HepG2 (cell line): ENCODE measurements around the gene ARL8B. TPM values are rescaled to one million over a fixed set of nuclear protein-coding genes. Genes with fewer than 3 reads are reported as not detected.

Source experiments
- ATAC-seq: fragments of 200-7000 bp; cut with Tn5 transposase; 3 replicates; pipeline ENCODE4 v1.9.1; 2020; ENCODE audit warnings: mild to moderate bottlenecking, moderate library complexity
- BruUV-seq: library from RNA; stranded (reverse); fragments of 400-500 nt; replicated peaks from 2 replicates; lab custom pipeline; 2021; lab: Mats Ljungman, UMichigan
- CTCF ChIA-PET: fragments of 300-600 bp; formaldehyde crosslinking; extraction: SDS; loops from one replicate; lab custom pipeline; 2021; ENCODE audit warnings: low total read pairs, inconsistent platforms, low intra/inter-chr PET ratio; lab: Yijun Ruan, JAX
- POLR2A ChIA-PET: fragments of 350-600 bp; sonication (Branson Sonifier 250); formaldehyde crosslinking; loops from one replicate; lab custom pipeline; 2020; ENCODE audit warnings: antibody characterized with exemption, inconsistent platforms; lab: Yijun Ruan, JAX
- DNase-seq: peaks from one replicate; pipeline ENCODE4 v3.0.0-alpha.2; 2015; ENCODE audit warnings: low spot score
- FAIRE-seq: peaks from 3 replicates; lab custom pipeline; 2011; peaks lifted over from hg19 to GRCh38; lab: Jason Lieb, UNC
- H2AFZ ChIP-seq: one replicate; pipeline ENCODE4 v1.6.1; 2011; ENCODE audit warnings: low read length, inconsistent platforms
- H3K27ac ChIP-seq: fragments of 300-600 bp; 3 replicates; pipeline ENCODE4 v1.8.0; 2011; ENCODE audit warnings: mixed run types, mild to moderate bottlenecking, mixed read lengths, low read length, inconsistent platforms; ENCODE audit not compliant: insufficient read depth; ENCODE audit errors: extremely low read length
- H3K27me3 ChIP-seq, 2 experiments: fragments of 200-600 bp in 1 of 2; 2 replicates in 1 of 2; 3 replicates in 1 of 2; pipeline versions ENCODE4 v1.6.0 to v1.8.0; 2011; ENCODE audit warnings: low read length in 2 of 2, mild to moderate bottlenecking in 2 of 2, moderate library complexity in 2 of 2, inconsistent platforms in 1 of 2; ENCODE audit not compliant: insufficient read depth in 2 of 2, control insufficient read depth in 1 of 2
- H3K36me3 ChIP-seq, 2 experiments: fragments of 200-600 bp in 1 of 2; replicated peaks in 1 of 2; 2 replicates in 1 of 2; 3 replicates in 1 of 2; pipeline versions ENCODE4 v1.5.1 to v1.8.0; 2011; ENCODE audit warnings: low read length in 2 of 2, inconsistent platforms in 1 of 2; ENCODE audit not compliant: insufficient read depth in 2 of 2, control insufficient read depth in 1 of 2
- H3K4me1 ChIP-seq: 2 replicates; pipeline ENCODE4 v1.5.1; 2012; ENCODE audit warnings: low read length, inconsistent platforms; ENCODE audit not compliant: insufficient read depth
- H3K4me2 ChIP-seq: 2 replicates; pipeline ENCODE4 v1.6.0; 2011; ENCODE audit warnings: low read depth, low read length, inconsistent platforms
- H3K4me3 ChIP-seq, 3 experiments: fragments of 200-600 bp in 1 of 3; sonication (generic), shearing (Covaris generic) in 1 of 3; replicated peaks in 1 of 3; 2 replicates each; pipeline ENCODE4 v1.5.1; 2011 to 2016; ENCODE audit warnings: low read length in 3 of 3, inconsistent platforms in 2 of 3, low read depth in 2 of 3, mild to moderate bottlenecking in 2 of 3, control low read depth in 1 of 3, mixed read lengths in 1 of 3; ENCODE audit not compliant: insufficient read depth in 1 of 3
- H3K79me2 ChIP-seq: one replicate; pipeline ENCODE4 v1.6.1; 2011; ENCODE audit warnings: low read length, inconsistent platforms; ENCODE audit not compliant: insufficient read depth
- H3K9ac ChIP-seq: 2 replicates; pipeline ENCODE4 v1.6.0; 2011; ENCODE audit warnings: mild to moderate bottlenecking, low read depth, low read length, inconsistent platforms; ENCODE audit not compliant: insufficient read depth
- H3K9me3 ChIP-seq: 2 replicates; pipeline ENCODE4 v1.5.1; 2012; ENCODE audit warnings: mild to moderate bottlenecking, low read length
- H4K20me1 ChIP-seq: 2 replicates; pipeline ENCODE4 v1.6.0; 2011; ENCODE audit warnings: inconsistent platforms, mild to moderate bottlenecking, low read length, moderate library complexity; ENCODE audit not compliant: insufficient read depth
- MTA1 ChIP-seq: sonication (generic); formaldehyde crosslinking; IDR thresholded peaks from 2 replicates; pipeline ENCODE4 v1.4.0; 2020; ENCODE audit warnings: missing genetic modification reagents, mild to moderate bottlenecking, borderline replicate concordance
- MTF1 ChIP-seq: sonication (generic); formaldehyde crosslinking; IDR thresholded peaks from 2 replicates; pipeline ENCODE4 v1.5.0; 2020; ENCODE audit warnings: missing genetic modification reagents
- TEAD3 ChIP-seq: optimal IDR thresholded peaks from 2 replicates; pipeline ENCODE3; 2016; ENCODE audit warnings: borderline replicate concordance
- THYN1 ChIP-seq: sonication (generic); formaldehyde crosslinking; IDR thresholded peaks from 2 replicates; pipeline ENCODE4 v1.8.1; 2023; ENCODE audit warnings: low read depth, mild to moderate bottlenecking, moderate library complexity, missing genetic modification reagents, borderline replicate concordance
- ZNF180 ChIP-seq: sonication (generic); formaldehyde crosslinking; IDR thresholded peaks from 2 replicates; pipeline ENCODE4 v1.4.0; 2020; ENCODE audit warnings: low read depth, missing genetic modification reagents, borderline replicate concordance
- ZNF205 ChIP-seq: IDR thresholded peaks from 2 replicates; pipeline ENCODE4 v1.6.1; 2018; ENCODE audit warnings: missing biosample characterization, missing genetic modification reagents
- ZNF891 ChIP-seq: sonication (generic); formaldehyde crosslinking; IDR thresholded peaks from 2 replicates; pipeline ENCODE4 v1.5.0; 2020; ENCODE audit warnings: mild to moderate bottlenecking, missing genetic modification reagents
- WGBS: methylation state at CpG from one replicate; pipeline ENCODE4 v1.1.6; 2017; ENCODE audit warnings: low lambda C conversion rate; 5-methylcytosine and 5-hydroxymethylcytosine counted together
- in situ Hi-C: cut with HindIII; loops from 2 replicates; pipeline ENCODE4 v1.10.0; 2017; ENCODE audit warnings: low pct_unique_long_range_greater_than_20kb; ENCODE audit not compliant: extremely low pct_ligation_motif_present
- intact Hi-C: fragments of 100-400 bp; cut with micrococcal nuclease; formaldehyde crosslinking; loops from one replicate; pipeline ENCODE4 v1.10.0; 2022; ENCODE audit not compliant: unreplicated experiment
- polyA plus RNA-seq, 8 experiments: library from polyadenylated mRNA; depleted of rRNA in 3 of 8; stranded (reverse) in 7 of 8; unstranded in 1 of 8; fragments of >200 nt; fragmentation: Illumina TruSeq in 4 of 8; extraction: Trizol in 4 of 8; gene quantifications; 2 replicates each; pipeline versions ENCODE4 v1.2.1 to v1.2.3, GENCODE V29; 2011 to 2016; ENCODE audit warnings: low read depth in 4 of 8, missing spikeins in 1 of 8, mixed read lengths in 1 of 8; ENCODE audit not compliant: insufficient read depth in 1 of 8
- total RNA-seq, 5 experiments: library from RNA; depleted of rRNA; stranded (reverse); fragments of >200 nt; fragmentation: Illumina TruSeq; extraction: Trizol; gene quantifications; 2 replicates each; pipeline ENCODE4 v1.2.3, GENCODE V29; 2016; ENCODE audit warnings: low read depth in 1 of 5
- TF ChIP-seq, protein P1 (sequence below): sonication (generic); formaldehyde crosslinking; IDR thresholded peaks from 2 replicates; pipeline ENCODE4 v1.4.0; 2020; ENCODE audit warnings: mild to moderate bottlenecking, missing genetic modification reagents
- TF ChIP-seq, protein P2 (sequence below): sonication (generic); formaldehyde crosslinking; IDR thresholded peaks from 2 replicates; pipeline ENCODE4 v1.4.0; 2020; ENCODE audit warnings: low read depth, mild to moderate bottlenecking, missing genetic modification reagents
- TF ChIP-seq, protein P3 (sequence below): sonication (generic); formaldehyde crosslinking; IDR thresholded peaks from 2 replicates; pipeline ENCODE4 v1.9.0; 2022; ENCODE audit warnings: missing genetic modification reagents, mild to moderate bottlenecking, borderline replicate concordance

Gene ARL8B
- total and polyA plus RNA-seq, 2 of the 13 experiments (the other 11 are each of a cell fraction or from before 2014, with no cell fraction given) = 23.5 to 30.4 TPM

DNA sequence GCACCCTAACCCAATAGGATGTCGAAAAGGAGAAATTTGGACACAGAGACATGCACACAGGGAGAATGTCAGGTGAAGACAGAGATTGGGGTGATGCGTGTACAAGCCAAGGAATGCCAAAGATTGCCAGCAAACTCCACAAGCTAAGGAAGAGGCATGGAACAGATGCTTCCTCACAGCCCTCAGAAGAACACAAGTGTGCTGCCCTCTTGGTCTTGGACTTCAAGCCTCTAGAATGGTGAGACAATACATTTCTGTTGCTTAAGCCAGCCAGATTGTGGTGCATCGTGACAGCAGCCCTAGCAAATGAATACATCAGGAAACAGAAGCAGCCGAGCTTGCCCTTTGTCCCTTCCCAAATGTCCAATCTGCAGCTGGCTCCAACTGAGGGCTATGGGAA is 23.7 kb upstream of the ARL8B start:
- no peak for ATAC-seq
- no peak for FAIRE-seq
- Histone ChIP-seq H3K27me3 (no peaks in the 10 kb centered on the region; a peak in 1 of 5 replicates), H3K9me3 (no peaks in the 10 kb centered on the region), H3K4me1 (no peaks in the 10 kb centered on the region), H3K9ac (no peak overlapping the region), H3K36me3 (no peaks in the 10 kb centered on the region), H3K4me3 (no peak overlapping the region), H3K27ac (no peak overlapping the region), H4K20me1 (no peaks in the 10 kb centered on the region), H3K79me2 (no peaks in the 10 kb centered on the region), H2AFZ (no peak overlapping the region), H3K4me2 (no peak overlapping the region)
- WGBS = 19% methylated on average over 4 of the region's 4 CpGs
- no peak for DNase-seq
- CTCF ChIA-PET = no interaction called here
- in situ Hi-C loops = no loop called here
- BruUV-seq = no TSS peak
- intact Hi-C loops = no loop called here
- POLR2A ChIA-PET = no interaction called here
- TF ChIP-seq MTF1 (CRISPR knock-in tag) (no peak), TEAD3 (CRISPR knock-in tag) (no peak), ZNF891 (no peak), ZNF205 (CRISPR knock-in tag) (no peak), MTA1 (no peak), THYN1 (CRISPR knock-in tag) (no peak), ZNF180 (no peak)
- TF ChIP-seq, protein P1, sequence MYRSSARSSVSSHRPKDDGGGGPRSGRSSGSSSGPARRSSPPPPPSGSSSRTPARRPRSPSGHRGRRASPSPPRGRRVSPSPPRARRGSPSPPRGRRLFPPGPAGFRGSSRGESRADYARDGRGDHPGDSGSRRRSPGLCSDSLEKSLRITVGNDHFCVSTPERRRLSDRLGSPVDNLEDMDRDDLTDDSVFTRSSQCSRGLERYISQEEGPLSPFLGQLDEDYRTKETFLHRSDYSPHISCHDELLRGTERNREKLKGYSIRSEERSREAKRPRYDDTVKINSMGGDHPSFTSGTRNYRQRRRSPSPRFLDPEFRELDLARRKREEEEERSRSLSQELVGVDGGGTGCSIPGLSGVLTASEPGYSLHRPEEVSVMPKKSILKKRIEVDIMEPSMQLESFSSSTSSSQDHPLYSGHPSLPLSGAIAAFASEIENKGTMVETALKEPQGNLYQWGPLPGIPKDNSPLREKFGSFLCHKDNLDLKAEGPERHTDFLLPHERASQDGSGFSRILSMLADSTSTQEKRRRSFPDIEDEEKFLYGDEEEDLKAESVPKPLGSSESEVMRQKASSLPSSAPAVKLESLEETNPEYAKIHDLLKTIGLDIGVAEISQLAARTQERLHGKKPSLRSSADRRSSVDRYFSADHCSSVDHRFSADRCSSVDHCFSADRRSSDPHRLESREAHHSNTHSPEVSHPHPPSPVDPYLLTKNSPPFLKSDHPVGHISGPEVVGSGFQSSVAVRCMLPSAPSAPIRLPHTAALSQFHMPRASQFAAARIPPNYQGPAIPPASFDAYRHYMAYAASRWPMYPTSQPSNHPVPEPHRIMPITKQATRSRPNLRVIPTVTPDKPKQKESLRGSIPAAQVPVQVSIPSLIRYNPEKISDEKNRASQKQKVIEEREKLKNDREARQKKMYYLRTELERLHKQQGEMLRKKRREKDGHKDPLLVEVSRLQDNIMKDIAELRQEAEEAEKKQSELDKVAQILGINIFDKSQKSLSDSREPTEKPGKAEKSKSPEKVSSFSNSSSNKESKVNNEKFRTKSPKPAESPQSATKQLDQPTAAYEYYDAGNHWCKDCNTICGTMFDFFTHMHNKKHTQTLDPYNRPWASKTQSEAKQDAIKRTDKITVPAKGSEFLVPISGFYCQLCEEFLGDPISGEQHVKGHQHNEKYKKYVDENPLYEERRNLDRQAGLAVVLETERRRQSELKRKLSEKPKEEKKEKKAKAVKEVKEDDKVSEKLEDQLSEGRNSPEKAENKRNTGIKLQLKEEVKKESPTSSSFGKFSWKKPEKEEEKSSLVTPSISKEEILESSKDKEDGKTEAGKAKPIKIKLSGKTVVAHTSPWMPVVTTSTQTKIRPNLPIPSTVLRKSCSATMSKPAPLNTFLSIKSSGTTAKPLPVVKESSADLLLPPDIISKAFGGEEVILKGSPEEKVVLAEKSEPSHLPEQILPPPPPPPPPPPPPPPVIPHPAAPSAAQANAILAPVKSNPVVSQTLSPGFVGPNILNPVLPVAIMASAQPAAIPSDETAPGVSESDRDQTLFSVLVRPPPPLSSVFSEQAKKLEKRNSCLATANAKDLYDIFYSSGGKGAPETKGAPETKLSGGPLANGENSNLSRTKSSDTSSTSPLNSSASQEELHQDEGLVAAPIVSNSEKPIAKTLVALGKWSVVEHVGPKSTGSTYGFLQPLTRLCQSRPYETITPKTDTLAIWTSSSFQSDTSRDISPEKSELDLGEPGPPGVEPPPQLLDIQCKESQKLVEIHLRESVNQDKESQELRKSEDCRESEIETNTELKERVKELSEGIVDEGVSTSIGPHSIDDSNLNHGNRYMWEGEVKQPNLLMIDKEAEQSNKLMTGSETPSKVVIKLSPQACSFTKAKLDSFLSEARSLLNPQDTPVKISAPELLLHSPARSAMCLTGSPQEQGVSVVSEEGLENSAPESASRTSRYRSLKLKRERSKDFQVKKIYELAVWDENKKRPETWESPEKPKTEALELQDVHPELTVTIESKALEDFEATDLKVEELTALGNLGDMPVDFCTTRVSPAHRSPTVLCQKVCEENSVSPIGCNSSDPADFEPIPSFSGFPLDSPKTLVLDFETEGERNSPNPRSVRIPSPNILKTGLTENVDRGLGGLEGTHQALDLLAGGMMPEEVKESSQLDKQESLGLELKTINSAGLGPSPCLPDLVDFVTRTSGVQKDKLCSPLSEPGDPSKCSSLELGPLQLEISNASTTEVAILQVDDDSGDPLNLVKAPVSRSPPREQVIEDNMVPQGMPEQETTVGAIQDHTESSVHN = no peak
- TF ChIP-seq, protein P2, sequence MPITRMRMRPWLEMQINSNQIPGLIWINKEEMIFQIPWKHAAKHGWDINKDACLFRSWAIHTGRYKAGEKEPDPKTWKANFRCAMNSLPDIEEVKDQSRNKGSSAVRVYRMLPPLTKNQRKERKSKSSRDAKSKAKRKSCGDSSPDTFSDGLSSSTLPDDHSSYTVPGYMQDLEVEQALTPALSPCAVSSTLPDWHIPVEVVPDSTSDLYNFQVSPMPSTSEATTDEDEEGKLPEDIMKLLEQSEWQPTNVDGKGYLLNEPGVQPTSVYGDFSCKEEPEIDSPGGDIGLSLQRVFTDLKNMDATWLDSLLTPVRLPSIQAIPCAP = no peak
- TF ChIP-seq, protein P3, sequence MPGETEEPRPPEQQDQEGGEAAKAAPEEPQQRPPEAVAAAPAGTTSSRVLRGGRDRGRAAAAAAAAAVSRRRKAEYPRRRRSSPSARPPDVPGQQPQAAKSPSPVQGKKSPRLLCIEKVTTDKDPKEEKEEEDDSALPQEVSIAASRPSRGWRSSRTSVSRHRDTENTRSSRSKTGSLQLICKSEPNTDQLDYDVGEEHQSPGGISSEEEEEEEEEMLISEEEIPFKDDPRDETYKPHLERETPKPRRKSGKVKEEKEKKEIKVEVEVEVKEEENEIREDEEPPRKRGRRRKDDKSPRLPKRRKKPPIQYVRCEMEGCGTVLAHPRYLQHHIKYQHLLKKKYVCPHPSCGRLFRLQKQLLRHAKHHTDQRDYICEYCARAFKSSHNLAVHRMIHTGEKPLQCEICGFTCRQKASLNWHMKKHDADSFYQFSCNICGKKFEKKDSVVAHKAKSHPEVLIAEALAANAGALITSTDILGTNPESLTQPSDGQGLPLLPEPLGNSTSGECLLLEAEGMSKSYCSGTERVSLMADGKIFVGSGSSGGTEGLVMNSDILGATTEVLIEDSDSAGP = no peak
